HG03354 (cell line): ENCODE measurements around the gene LRP10.

Experiments
- ATAC-seq: cut with Tn5 transposase; IDR thresholded peaks from one replicate; pipeline ENCODE4 v1.9.1; 2021; ENCODE audit warnings: mild to moderate bottlenecking; ENCODE audit not compliant: unreplicated experiment, poor library complexity, severe bottlenecking

LRP10 gene

DNA sequence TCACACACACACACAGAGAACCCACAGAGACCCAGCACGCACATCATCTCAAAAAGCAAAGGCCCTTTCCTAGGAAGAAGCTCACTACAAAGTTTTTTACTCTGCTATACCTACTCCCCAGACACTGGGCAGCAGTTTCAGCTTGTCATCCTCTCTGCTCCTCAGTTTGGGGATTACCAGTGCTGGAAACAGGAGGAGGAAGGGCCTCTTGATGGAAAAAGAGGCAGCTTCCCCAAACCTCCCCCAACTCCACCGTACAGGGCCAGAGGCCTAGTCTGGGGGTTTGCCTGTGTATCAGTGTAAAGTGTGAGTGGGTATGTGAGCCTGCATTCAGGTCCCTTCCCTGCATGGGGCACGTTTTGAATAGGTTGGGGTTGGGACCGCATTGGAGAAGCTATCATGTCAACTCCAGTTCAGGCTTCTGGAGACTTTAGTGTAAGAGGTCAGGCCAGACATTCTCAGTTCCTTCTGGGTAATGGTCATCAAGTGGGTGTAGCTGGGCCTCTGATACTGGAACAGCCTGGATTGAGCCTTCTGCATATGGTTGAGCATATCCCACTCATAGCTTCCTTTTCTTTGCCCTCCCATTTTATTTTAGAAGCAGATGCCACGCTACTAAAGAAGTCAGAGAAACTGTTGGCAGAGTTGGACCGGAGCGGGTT is 12.7 kb downstream of the LRP10 start:
- no peak for ATAC-seq

DNA sequence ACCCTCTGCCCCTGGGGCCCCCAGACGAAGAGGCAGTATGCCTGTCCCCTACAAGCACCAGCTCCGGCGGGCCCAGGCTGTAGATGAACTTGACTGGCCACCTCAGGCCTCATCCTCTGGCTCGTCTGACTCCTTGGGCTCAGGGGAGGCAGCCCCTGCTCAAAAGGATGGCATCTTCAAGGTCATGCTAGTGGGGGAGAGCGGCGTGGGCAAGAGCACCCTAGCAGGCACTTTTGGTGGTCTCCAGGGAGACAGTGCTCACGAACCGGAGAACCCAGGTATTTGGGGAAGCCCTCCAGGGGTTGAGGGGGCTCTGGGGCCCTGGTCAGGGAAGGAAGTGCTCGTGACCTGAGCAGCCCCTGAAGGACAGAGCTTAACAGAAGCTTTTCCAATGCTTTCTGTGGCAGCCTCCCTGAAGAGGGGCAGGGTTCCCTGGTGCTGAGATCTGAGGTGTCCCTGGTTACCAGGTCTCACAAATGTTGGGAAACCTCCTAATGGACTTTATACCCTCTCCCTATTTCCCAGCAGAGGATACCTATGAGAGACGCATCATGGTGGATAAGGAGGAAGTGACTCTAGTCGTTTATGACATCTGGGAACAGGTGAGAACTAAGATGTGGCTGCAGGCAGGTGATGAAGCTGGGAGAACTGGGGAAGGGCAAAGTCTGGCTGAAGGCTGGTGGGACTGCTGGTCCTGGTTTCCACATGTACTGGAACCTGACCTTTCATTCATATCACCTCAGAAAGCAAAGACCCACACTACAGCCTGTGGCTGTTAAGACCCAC is 13.4 kb downstream of the LRP10 start:
- ATAC-seq, result no peak

DNA sequence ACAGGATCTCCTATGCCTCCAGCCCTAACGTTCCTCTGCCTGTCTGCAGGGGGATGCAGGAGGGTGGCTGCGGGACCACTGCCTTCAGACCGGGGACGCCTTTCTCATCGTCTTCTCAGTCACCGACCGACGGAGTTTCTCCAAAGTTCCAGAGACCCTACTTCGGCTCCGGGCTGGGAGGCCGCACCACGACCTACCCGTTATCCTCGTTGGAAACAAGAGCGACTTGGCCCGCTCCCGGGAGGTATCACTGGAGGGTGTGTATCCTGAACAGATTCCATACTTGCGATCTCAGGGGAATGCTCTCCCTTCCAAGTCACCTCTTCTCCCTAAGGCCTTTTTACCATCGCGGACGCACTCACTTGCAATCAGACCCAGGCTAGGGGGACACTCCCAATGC is 14.4 kb downstream of the LRP10 start:
- no peak for ATAC-seq

DNA sequence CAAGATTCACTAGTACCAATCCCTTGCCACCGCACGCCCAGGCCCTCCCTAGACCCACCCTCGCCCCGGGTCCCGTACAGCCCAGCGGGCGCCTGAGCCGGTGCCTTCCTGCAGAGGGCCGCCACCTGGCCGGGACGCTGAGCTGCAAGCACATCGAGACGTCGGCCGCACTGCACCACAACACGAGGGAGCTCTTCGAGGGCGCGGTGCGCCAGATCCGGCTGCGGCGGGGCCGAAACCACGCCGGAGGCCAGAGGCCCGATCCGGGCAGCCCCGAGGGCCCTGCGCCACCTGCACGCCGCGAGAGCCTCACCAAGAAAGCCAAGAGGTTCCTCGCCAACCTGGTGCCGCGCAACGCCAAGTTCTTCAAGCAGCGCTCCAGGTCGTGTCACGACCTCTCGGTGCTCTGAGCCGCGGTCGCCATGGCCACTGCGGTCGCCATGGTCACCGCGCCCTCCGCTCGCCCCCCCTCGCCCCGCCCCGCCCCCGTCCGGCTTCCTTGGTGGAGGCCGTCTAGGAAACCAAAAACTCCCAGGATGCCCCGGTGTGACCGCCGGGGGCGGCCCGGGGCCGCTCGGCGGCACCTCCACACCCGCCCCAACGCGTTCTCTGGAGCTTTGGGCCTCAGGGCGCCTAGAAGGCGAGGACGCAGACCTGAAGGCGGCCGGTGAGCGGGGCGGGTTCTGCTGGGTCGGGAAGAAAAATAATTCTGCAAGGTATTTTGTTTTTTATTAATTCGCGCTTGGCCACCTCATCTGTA is 15.1 kb downstream of the LRP10 start:
- peak; percentile 54 for ATAC-seq

DNA sequence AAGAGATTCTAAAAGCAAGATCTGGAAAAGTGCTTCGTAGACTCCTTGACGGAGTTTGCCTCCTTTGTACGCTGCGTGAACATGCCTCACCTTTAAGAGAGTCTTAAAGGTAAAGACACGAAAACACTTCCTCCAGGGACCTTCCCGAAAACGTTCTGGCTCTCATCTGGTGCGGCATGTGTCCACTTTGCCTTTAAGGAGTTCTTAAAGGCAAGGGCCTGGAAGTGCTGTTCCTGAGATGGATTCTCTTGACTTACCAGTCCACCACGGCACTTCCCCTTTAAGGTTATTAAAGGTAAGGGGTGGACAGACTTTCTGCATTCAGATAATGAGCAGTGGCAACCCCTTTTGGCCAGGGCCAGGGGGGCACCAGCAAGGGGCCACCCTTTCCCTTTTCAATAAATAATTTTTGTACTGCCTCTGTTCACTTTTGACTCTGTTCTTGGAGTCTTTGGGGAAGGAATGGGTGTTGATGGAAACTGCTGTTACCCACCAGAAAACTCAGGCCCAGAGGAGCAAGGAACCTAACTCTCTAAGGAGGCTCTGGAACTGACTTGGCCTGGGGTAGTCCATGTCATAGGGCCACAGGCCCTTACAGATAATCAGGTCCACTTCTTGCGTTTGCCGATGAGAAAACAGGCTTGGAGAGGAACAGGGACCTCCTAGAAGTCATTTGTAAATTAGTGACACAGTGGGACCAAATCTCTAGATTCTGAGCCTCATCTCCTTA is 15.9 kb downstream of the LRP10 start:
- ATAC-seq, result peak; percentile 44

DNA sequence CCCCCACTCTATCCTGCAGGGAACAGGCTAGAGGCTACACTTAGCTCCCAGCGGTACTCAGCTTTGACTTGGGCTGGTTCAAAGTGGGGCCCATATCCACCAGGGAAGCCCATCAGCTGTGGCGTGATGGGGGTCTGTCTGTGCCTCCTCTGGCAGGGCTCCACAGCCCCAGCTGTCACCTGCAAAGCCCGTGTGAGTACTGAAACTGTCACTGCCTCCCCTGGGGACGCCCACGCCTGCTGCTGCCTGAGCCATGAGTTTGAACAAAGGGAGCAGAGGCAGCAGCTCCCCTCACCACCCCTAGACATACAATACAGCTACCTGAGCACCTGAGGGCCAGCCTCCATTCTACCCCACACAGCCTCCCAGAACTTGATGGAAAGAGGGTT is 16.4 kb downstream of the LRP10 start:
- peak; percentile 56 for ATAC-seq

DNA sequence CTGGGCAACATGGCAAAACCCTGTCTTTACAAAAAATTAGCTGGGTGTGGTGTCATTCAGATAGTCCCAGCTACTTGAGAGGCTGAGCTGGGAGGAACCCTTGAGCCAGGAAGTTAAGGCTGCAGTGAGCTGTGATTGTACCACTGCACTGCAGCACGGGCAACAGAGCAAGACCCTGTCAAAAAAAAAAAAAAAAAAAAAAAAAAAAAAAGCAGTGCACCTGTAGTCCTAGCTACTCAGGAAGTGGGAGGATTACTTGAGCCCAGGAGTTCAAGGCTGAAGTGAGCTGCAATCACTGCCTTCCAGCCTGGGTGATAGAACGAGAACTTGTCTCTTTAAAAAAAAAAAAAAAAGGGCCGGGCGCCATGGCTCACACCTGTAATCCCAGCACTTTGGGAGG is 17.1 kb downstream of the LRP10 start:
- no peak for ATAC-seq

DNA sequence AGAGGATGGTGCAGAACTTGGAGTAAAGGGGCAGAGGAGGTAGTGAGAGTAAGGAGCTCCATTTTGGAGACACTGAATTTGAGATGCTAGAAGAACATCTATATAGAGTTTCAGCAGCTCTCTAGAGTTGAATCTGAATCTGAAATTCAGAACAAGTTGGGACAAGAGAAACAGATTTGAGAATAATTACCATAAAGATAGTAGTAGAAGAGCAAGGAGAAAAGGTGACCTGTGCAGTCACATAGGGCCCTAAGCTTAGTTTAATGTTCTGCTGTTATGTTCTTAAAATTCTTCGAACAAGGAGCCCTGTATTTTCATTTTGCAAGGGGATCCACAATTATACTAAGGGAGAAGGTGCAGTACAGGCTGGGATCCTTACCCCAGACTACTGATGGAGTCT is 18.9 kb downstream of the LRP10 start:
- no peak for ATAC-seq

DNA sequence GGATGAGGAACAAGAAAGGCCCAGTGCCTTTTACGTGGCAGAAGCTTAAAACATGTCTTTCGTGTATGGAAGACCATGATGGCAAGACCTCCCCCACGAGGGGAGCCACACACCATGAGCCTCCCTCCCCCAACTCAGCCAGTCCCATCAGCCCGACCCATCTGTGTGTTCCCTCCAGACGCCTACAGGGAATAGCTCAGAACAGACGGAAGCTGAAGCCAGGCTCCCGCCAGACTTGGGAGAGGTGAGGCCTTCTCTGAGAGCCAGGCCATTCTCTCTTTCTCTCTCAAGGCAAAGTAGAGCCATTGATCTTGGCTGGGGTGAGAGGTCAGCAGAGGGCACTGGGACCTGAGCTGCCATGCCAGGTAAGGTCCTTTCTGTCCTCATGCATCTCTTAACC is 20.9 kb downstream of the LRP10 start:
- no peak for ATAC-seq

DNA sequence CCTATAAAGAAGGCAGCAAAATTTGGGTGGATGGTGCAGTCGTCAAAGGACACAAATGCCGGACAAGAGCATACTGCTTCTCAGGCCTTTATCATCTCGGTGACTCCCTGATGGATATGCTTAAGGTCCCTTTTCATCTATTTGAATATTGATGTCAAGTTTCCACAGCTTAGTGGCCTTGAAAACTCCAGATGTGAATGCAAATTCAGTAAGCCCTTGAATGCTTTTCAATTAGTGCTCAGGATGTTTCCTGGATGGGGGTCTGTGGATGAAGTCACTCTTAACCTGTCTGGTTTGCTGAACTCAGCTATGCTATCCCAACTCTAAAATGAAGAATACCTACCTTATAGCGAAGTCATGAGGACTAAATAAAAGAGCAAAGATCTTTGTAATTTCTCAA is 22.2 kb downstream of the LRP10 start:
- no peak for ATAC-seq

DNA sequence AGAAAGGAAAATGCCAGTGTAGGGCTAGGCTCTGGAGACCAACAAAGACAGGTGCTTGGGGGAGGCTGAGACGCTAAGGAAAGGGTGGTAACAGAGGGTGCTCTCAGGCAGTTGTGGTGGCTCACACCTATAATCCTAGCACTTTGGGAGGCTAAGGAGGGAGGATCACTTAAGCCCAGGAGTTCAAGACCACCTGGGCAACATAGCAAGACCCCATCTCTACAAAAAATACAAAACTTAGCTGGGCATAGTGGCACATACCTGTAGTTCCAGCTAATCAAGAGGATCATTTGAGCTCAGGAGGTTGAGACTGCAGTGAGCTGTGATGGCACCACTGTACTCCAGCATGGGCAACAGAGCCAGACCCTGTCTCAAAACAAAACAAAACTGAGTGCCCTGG is 23.9 kb downstream of the LRP10 start:
- ATAC-seq, result no peak

DNA sequence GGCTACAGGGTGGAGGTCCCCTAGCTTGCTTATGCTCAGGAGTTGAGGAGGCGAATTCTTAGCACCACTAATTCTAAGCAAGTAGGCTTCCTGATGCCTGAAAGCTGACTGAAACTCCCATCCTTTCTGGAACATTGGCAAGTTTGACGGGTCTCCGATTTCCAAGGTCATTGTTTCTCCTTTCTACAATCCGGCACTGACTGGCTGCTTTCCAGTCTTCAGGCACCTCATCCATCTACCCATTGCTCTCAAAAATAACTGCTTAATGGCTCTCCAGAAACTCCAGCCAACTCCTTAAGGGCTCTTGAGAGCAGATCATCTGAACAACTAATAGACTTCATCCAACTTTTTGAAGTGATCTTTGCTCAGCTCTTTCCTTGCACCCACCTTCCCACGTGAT is 24.8 kb downstream of the LRP10 start:
- no peak for ATAC-seq

DNA sequence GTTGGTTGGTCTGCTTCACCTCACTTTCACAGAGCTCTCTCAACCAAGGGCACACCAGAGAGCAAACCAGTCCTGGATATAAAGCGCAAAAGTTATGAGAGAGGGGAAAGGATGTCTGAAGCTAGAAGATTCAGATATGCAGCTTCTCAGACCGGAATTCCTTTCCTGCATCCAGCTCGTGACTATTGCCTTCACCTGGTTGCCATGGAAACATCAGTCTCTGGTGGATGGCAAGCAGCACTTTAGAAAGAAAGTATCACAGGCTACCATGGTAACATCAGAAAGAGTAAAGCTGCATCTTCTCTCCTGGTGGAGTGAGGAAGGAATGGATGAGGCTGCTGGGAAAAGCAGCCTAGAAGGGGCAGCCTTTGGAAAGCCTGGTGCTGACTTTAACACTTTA is 25.2 kb downstream of the LRP10 start:
- no peak for ATAC-seq

DNA sequence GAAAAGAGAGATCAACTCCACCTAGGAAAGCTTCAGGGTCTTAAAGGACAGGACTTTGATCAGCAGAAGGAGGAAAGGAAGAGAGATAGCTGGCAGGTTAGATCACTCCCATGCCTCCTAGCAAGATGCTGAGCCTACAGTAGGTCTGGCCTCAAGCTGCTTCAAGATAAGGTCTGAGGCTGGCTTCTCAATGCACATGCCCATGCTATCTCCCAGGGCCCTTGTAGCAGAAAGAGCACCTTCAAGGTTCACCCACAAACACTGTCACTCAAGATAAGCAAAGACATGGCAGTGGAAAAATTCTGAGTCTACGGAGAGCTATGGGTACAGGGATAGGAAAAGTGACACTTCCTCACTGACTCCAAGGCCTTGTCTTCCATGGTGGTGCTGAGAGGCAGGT is 25.8 kb downstream of the LRP10 start:
- no peak for ATAC-seq

DNA sequence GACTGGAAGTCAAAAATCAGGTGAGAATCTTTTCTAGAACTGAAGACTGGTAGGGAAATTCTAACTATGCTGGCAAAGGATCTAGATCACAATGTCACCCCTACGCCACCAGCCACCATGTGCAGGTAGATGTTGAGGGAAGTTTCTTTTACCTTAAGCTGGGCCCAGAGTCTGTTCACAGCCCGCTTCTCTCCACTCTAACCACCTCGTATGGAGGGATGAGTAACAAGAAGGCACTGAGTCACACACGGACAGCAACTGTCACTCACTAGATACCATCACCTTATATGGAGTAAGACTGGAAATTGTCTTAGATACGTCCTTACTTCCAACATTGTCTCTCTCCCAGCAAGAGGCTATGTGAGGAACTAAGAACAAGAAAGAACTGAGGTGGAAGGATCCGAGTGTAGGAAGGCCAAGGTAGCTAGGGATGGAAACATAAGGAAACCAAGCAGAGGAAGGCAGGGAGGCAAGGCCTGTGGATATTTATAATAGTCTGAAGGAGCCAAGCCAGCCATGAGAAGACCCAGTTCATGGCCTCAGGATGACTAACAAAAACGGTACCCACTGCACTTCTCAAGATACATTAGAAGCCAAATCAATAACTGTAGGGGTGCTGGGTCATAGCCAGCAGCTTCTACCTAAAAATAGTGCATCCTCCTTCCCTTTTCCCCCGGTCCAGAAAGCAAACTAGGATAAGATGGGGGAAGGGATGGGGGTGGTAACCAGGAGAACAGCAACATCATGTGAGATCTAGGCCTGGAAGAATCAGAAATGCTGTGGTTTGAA is 27.0 kb downstream of the LRP10 start:
- ATAC-seq, result no peak

DNA sequence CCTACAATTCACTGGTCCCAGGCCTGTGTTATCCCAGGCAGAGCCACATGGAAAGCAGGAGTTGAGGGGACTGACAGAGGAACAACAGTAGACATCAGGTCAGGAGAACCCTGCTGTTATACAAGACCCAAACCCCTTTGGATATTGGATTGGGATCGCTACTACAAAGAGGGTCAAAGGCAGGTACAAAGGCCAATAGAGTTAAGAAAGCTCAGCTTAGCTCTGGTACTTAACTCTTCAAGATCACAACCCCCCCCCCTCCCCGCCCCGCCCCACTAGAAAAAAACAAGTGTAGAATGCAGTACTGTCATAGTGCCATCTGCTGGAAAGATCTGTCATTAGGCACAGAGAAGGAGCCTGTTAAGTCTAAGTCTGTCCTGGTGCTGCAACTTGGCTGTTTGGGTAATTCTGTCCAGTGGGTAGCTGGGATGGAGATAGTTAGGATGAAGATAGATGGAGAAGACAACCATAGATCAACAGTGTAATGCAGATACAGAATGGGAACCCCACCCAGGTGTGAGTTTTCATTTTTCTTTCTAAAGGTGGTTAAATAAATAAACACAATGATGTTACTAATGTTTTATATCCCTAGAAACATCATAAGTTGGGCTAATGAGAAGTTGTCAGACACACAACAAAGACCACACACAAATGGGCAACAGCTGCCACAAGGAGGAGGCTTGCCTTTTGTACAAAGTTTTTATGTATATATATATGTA is 28.7 kb downstream of the LRP10 start:
- ATAC-seq, result peak; percentile 55

DNA sequence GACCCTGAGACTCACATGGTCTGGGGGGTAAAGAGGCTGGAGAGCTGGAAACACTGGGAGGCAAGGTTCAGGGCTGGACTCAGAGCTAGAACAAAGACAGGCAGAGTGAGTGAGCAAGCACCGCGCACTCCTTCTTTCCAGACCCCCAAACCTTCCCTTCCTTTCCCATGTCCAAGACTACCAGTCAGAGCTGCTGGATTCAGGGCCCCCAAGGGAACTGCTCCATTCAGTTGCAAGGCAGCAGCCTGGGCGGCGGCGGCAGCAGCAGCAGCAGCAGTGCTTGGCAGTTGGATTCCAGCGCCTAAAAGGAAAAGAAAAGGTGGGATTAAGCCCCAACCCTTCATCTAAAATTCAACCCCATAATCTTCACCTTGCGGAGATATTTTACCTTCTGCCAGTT is 30.3 kb downstream of the LRP10 start:
- ATAC-seq, result no peak

DNA sequence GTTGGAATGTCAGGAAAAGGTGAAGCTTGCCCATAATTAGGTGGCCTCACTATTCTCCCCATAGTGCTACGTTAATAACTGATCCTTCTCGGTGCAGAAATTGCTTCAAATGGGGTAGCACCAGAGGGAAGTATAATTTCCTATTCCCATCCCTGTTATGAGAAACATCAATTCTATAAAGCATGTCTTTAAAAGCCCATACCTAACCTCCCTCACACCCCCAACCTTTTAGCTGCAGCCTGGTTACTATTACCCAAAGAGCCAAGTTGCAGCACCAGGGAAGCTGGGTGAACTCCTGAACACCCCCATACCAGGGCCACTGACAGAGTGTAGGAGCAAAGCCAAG is 32.2 kb downstream of the LRP10 start:
- ATAC-seq, result no peak

DNA sequence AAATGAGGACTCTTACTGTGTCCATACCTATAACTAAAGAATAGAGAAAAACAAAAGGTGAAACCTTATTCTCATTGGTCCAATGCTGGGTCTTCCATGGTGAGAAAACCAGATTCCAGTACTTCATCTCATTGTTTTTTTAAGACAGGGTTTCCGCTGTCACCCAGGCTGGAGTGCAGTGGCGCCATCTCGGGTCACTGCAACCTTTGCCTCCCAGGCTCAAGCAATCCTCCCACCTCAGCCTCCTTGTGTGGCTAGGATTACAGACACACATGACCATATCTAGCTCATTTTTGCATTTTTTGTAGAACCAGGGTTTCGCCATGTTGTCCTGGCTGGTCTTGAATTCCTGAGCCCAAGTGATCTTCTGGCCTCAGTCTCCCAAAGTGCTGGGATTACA is 34.1 kb downstream of the LRP10 start:
- ATAC-seq, result no peak
